Measurements from ENCODE around the gene RPL5.

Gene RPL5

DNA sequence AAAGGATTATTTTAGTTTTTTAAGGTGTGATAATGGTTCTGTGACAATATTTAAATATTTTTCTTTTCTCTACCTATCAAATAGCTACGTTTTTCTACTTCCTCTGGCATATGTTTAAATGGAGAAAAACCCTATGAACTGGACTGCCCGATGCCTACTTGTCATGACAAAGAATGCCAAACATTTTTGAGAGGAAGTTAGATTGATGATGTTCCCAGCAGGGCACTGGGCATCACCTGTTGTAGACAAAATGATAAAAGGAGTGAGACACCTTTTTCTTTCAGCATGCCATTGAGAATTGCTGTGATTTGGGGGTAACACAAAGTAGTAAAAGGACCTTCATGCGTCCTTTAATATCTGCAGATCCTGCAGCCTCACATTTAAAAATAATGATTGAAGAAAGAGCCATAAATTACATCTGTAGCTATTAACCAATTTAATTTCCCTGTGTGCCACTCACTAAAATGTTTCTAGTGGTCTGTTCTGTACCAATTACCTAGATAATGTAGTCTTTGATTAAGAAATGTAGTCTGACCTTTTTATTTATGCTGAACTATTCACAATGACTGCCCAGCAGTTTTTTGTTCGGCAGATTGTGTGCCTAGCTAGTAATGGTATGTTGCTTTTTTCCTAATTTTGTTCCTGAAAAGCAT lies 47.6 kb downstream of the RPL5 start:
- CTCF ChIA-PET: interaction anchor here (5.4 kb wide), 1 partner anchor 20 kb away, joined by 40 read pairs; no protein-coding TSS in a partner anchor
- Histone ChIP-seq H3K4me1 (ENCODE audit: control insufficient read depth, insufficient read depth, low read length) (0 out of 2 replicates have a peak, but pooled peaks cover 9% of the 10 kb centered on the region), H3K4me3 (ENCODE audit: low read depth, low read length) (no peak overlapping the region), H3K36me3 (ENCODE audit: control insufficient read depth in 2 of 2, insufficient read depth in 1 of 2, low read length in 2 of 2) (peaks cover 0 to 6% of the 10 kb centered on the region in 2 experiments; a peak in 2 of 3 replicates), H3K27ac (ENCODE audit: extremely low read depth, low read depth, low read length) (no peak overlapping the region), H3K9me3 (ENCODE audit: control insufficient read depth, insufficient read depth, low read depth, low read length) (no peaks in the 10 kb centered on the region)
- POLR2A ChIA-PET: no interaction called here
- TF ChIP-seq HOXD13 (CRISPR knock-in tag; IDR thresholded peaks at IDR 0.05; ENCODE audit: borderline replicate concordance) (no peak), OVOL3 (tag by site-specific recombination; IDR thresholded peaks at IDR 0.05) (no peak)

DNA sequence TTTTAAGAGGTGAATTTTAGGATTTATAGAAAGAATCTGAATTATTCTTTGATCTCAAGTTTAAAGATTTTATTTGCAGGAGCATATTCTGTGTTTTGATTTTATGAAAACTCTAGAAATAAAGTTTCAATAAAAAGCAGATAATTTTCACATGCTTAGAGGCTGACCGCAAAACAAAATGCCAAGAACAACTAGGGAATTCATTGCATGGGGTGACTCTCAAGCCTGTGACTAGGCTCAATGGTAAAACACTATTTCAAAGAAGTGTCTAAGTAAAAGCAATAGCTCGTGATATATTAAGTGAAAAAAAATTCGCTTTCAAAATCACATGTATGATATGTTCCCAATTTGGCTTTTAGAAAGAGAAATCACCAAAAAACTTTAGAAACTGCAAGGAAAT lies 49.6 kb downstream of the RPL5 start:
- no peak overlapping the region for H3K27ac ChIP-seq (ENCODE audit: extremely low read depth, low read depth, low read length)
- H3K4me1 ChIP-seq (ENCODE audit: control insufficient read depth, insufficient read depth, low read length): 0 out of 2 replicates have a peak, but pooled peaks cover 9% of the 10 kb centered on the region
- H3K4me3 ChIP-seq (ENCODE audit: low read depth, low read length): no peak overlapping the region
- H3K36me3 ChIP-seq (ENCODE audit: control insufficient read depth in 2 of 2, insufficient read depth in 1 of 2, low read length in 2 of 2): no peaks in the 10 kb centered on the region
- POLR2A ChIA-PET: no interaction called here
- no peaks in the 10 kb centered on the region for H3K9me3 ChIP-seq (ENCODE audit: control insufficient read depth, insufficient read depth, low read depth, low read length)
- TF ChIP-seq ZNF155 (tag by site-specific recombination; IDR thresholded peaks at IDR 0.05) (no peak), ZNF10 (tag by site-specific recombination; IDR thresholded peaks at IDR 0.05) (no peak), OVOL3 (tag by site-specific recombination; IDR thresholded peaks at IDR 0.05) (no peak), ZNF266 (tag by site-specific recombination; IDR thresholded peaks at IDR 0.05; ENCODE audit: low read depth) (no peak), PRDM1 (tag by site-specific recombination; IDR thresholded peaks at IDR 0.05) (no peak)
- CTCF ChIA-PET: no interaction called here

DNA sequence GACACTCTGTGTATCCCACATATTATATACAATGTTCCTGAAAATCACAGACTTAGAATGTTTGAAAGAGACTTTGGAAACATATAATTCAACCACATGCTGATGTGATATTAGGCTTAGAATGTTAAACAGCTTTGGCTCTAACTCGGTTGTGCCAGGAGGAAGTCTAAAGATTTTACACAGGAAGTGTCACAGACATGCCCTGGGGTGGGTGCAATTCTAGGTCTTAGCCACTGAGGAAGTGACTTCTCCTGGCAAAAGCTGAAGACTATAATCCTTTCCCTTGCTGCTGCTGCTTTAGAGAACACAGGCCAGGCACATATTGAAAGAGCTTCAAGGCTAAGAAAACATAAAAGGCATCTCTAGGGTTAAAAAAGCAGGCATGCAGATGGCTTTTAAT lies 51.0 kb downstream of the RPL5 start:
- Histone ChIP-seq H3K27ac (ENCODE audit: extremely low read depth, low read depth, low read length) (no peak overlapping the region), H3K36me3 (ENCODE audit: control insufficient read depth in 2 of 2, insufficient read depth in 1 of 2, low read length in 2 of 2) (no peaks in the 10 kb centered on the region), H3K4me3 (ENCODE audit: low read depth, low read length) (no peak overlapping the region), H3K9me3 (ENCODE audit: control insufficient read depth, insufficient read depth, low read depth, low read length) (no peaks in the 10 kb centered on the region), H3K4me1 (ENCODE audit: control insufficient read depth, insufficient read depth, low read length) (0 out of 2 replicates have a peak, but pooled peaks cover 4% of the 10 kb centered on the region)
- ChIA-PET POLR2A (interaction anchor here (0.6 kb wide), 1 partner anchor 1154 kb away, joined by 4 read pairs; no protein-coding TSS in a partner anchor), CTCF (interaction anchor here (1.4 to 4.2 kb wide), 3 partner anchors 23 to 180 kb away, joined by 5 to 23 read pairs (median 9); no protein-coding TSS in a partner anchor)
- TF ChIP-seq ZNF121 (tag by site-specific recombination; IDR thresholded peaks at IDR 0.05): no peak
- TF ChIP-seq ZNF596 (tag by site-specific recombination; IDR thresholded peaks at IDR 0.05): no peak
- no peak for TF ChIP-seq SP3 (tag by site-specific recombination; IDR thresholded peaks at IDR 0.05)
- TF ChIP-seq OSR2 (tag by site-specific recombination; IDR thresholded peaks at IDR 0.05): no peak
- TF ChIP-seq ZNF561 (tag by site-specific recombination; IDR thresholded peaks at IDR 0.05; ENCODE audit: borderline replicate concordance): no peak
- TF ChIP-seq WT1 (tag by site-specific recombination; IDR thresholded peaks at IDR 0.05): no peak
- TF ChIP-seq, protein P1, sequence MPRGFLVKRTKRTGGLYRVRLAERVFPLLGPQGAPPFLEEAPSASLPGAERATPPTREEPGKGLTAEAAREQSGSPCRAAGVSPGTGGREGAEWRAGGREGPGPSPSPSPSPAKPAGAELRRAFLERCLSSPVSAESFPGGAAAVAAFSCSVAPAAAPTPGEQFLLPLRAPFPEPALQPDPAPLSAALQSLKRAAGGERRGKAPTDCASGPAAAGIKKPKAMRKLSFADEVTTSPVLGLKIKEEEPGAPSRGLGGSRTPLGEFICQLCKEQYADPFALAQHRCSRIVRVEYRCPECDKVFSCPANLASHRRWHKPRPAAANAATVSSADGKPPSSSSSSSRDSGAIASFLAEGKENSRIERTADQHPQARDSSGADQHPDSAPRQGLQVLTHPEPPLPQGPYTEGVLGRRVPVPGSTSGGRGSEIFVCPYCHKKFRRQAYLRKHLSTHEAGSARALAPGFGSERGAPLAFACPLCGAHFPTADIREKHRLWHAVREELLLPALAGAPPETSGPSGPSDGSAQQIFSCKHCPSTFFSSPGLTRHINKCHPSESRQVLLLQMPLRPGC (tag by site-specific recombination; IDR thresholded peaks at IDR 0.05): no peak
- TF ChIP-seq, protein P2, sequence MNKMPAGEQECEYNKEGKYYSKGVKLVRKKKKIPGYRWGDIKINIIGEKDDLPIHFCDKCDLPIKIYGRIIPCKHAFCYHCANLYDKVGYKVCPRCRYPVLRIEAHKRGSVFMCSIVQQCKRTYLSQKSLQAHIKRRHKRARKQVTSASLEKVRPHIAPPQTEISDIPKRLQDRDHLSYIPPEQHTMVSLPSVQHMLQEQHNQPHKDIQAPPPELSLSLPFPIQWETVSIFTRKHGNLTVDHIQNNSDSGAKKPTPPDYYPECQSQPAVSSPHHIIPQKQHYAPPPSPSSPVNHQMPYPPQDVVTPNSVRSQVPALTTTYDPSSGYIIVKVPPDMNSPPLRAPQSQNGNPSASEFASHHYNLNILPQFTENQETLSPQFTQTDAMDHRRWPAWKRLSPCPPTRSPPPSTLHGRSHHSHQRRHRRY (tag by site-specific recombination; IDR thresholded peaks at IDR 0.05): no peak
- no peak for TF ChIP-seq ZNF558 (tag by site-specific recombination; IDR thresholded peaks at IDR 0.05)
- TF ChIP-seq, protein P3, sequence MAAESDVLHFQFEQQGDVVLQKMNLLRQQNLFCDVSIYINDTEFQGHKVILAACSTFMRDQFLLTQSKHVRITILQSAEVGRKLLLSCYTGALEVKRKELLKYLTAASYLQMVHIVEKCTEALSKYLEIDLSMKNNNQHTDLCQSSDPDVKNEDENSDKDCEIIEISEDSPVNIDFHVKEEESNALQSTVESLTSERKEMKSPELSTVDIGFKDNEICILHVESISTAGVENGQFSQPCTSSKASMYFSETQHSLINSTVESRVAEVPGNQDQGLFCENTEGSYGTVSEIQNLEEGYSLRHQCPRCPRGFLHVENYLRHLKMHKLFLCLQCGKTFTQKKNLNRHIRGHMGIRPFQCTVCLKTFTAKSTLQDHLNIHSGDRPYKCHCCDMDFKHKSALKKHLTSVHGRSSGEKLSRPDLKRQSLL (tag by site-specific recombination; IDR thresholded peaks at IDR 0.05): no peak
- no peak for TF ChIP-seq ZSCAN16 (tag by site-specific recombination; IDR thresholded peaks at IDR 0.05)
- TF ChIP-seq ZBTB7A (tag by site-specific recombination; IDR thresholded peaks at IDR 0.05; ENCODE audit: low read depth): no peak
- TF ChIP-seq ZNF16 (tag by site-specific recombination; IDR thresholded peaks at IDR 0.05; ENCODE audit: low read depth): no peak
- no peak for TF ChIP-seq ZNF175 (tag by site-specific recombination; IDR thresholded peaks at IDR 0.05)
- TF ChIP-seq ZNF391 (tag by site-specific recombination; IDR thresholded peaks at IDR 0.05; ENCODE audit: borderline replicate concordance, low read depth): no peak
- TF ChIP-seq, protein P4, sequence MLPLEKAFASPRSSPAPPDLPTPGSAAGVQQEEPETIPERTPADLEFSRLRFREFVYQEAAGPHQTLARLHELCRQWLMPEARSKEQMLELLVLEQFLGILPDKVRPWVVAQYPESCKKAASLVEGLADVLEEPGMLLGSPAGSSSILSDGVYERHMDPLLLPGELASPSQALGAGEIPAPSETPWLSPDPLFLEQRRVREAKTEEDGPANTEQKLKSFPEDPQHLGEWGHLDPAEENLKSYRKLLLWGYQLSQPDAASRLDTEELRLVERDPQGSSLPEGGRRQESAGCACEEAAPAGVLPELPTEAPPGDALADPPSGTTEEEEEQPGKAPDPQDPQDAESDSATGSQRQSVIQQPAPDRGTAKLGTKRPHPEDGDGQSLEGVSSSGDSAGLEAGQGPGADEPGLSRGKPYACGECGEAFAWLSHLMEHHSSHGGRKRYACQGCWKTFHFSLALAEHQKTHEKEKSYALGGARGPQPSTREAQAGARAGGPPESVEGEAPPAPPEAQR (tag by site-specific recombination; IDR thresholded peaks at IDR 0.05): no peak
- TF ChIP-seq, protein P5, sequence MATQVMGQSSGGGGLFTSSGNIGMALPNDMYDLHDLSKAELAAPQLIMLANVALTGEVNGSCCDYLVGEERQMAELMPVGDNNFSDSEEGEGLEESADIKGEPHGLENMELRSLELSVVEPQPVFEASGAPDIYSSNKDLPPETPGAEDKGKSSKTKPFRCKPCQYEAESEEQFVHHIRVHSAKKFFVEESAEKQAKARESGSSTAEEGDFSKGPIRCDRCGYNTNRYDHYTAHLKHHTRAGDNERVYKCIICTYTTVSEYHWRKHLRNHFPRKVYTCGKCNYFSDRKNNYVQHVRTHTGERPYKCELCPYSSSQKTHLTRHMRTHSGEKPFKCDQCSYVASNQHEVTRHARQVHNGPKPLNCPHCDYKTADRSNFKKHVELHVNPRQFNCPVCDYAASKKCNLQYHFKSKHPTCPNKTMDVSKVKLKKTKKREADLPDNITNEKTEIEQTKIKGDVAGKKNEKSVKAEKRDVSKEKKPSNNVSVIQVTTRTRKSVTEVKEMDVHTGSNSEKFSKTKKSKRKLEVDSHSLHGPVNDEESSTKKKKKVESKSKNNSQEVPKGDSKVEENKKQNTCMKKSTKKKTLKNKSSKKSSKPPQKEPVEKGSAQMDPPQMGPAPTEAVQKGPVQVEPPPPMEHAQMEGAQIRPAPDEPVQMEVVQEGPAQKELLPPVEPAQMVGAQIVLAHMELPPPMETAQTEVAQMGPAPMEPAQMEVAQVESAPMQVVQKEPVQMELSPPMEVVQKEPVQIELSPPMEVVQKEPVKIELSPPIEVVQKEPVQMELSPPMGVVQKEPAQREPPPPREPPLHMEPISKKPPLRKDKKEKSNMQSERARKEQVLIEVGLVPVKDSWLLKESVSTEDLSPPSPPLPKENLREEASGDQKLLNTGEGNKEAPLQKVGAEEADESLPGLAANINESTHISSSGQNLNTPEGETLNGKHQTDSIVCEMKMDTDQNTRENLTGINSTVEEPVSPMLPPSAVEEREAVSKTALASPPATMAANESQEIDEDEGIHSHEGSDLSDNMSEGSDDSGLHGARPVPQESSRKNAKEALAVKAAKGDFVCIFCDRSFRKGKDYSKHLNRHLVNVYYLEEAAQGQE (tag by site-specific recombination; IDR thresholded peaks at IDR 0.05): no peak
